ENCODE results near the gene TMEM41A.

GRCh38 chr3:185504636-185505035, 5.8 kb upstream of the TMEM41A start:
- TF ChIP-seq CTCF (conservative IDR thresholded peaks at IDR 0.05; ENCODE audit: low read depth in 2 of 2): no peak
- TF ChIP-seq EZH2 (IDR thresholded peaks at IDR 0.05; ENCODE audit: low read depth, unreplicated experiment): no peak
